ENCODE data around the gene NANS.

The NANS gene, protein sequence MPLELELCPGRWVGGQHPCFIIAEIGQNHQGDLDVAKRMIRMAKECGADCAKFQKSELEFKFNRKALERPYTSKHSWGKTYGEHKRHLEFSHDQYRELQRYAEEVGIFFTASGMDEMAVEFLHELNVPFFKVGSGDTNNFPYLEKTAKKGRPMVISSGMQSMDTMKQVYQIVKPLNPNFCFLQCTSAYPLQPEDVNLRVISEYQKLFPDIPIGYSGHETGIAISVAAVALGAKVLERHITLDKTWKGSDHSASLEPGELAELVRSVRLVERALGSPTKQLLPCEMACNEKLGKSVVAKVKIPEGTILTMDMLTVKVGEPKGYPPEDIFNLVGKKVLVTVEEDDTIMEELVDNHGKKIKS

DNA sequence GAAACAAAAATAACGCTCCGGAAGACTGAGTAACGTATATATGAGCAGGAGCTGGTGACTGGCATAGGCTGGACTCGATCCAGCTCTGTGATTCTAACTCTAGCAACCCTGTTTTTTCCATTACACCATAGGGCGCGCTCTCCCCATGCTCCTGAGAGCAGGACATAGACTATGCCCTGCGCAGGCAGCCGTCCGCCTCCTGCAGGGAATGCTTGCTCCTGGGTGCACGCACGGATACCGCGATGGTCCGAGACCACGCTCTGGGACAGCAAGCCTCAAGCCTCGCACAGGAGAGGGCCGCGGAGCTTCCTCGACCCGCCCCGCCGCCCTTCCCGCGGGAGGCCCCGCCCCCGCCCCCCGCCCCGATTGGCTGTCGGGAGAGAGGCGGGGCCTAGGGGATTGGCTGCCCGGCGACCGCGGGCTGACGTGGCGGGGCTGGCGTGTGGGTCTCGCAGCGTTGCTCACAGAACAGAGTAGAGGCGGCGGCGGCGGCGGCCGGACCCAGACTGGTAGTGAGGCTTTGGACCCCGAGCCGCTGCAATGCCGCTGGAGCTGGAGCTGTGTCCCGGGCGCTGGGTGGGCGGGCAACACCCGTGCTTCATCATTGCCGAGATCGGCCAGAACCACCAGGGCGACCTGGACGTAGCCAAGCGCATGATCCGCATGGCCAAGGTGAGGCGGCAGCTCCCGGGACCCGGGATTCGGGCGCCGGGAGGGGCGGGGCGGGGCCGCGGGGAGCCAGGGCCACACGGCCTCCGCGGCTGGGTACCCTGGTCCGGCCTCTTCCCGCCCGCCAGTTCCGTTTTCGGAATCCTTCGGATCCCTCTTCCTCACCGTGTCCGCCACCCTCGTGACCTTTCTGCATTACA, at the start of gene NANS:
NANS (plus strand) TSS at position 464 of the 869 bp plus-strand sequence; CDS start at position 541, 77 bp downstream.
- no peak for TF ChIP-seq GATA3 (IDR thresholded peaks at IDR 0.05; ENCODE audit: low read depth, low read length)
- no peak for TF ChIP-seq GATA2 (IDR thresholded peaks at IDR 0.05; ENCODE audit: low read depth, low read length)

DNA sequence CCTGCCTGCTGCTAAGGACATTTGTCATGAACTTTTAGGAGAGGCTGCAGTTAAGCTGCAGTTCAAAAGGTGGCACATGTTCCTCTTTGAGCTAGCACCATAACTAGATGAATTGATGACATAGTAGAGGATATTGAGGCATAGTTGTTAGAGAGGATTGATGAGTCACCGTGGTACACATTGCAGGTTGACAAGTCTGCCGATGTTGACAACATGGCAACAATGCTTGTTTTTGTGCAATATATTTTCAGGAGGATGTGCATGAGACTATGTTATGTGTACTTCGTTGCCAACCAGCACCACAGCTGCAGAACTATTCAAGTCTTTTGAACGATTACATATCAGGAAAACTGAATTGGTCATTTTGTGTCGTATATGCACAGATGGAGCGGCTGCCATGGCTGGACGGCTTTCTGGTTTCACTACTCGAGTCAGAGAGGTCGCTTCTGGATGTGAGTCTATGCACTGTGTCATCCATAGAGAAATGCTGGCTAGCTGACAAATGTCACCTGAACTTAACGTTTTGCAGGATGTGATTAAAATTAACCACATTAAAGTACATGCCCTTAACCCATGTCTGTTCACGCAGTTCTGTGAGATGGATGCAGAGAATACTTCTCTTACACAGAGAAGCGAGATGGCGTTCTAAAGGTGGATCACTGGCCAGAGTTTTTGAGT, 49.1 kb upstream of the NANS start:
- TF ChIP-seq GATA3 (IDR thresholded peaks at IDR 0.05; ENCODE audit: low read depth, low read length), result no peak
- no peak for TF ChIP-seq GATA2 (IDR thresholded peaks at IDR 0.05; ENCODE audit: low read depth, low read length)

DNA sequence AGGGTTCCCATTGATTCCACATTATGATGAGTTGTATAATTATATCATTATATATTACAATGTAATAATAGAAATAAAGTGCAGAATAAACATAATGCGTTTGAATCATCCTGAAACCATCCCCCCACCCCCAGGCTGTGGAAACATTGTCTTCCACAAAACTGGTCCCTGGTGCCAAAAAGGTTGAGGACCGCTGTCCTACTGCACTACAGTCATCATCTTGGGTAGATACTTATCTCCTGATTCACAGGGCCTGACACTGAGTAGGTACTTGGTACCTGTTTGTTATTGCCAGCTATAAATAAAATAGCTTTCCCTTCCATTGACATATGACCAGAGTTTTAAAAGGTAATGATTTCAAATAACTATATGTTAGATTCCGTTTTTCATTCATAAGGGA, 47.8 kb upstream of the NANS start:
- no peak for TF ChIP-seq GATA2 (IDR thresholded peaks at IDR 0.05; ENCODE audit: low read depth, low read length)
- TF ChIP-seq GATA3 (IDR thresholded peaks at IDR 0.05; ENCODE audit: low read depth, low read length), result no peak

DNA sequence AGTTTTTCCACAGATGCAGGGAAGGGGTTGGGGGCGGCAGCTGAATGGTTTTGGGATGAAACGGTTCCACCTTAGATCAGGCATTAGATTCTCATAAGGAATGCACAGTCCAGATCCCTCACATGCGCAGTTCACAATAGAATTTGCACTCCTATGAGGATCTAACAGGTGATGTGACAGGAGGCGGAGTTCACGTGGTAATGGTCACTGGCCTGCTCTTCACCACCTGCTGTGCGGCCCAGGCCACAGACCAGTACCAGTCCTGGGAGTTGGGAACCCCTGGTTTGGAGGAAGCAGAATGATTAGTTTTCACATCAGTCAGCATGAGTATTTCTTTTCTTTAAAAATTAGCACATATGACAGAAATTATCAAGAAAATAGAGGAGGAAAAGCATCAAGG, 47.1 kb upstream of the NANS start:
- TF ChIP-seq GATA3 (IDR thresholded peaks at IDR 0.05; ENCODE audit: low read depth, low read length) (no peak), GATA2 (IDR thresholded peaks at IDR 0.05; ENCODE audit: low read depth, low read length) (no peak)

DNA sequence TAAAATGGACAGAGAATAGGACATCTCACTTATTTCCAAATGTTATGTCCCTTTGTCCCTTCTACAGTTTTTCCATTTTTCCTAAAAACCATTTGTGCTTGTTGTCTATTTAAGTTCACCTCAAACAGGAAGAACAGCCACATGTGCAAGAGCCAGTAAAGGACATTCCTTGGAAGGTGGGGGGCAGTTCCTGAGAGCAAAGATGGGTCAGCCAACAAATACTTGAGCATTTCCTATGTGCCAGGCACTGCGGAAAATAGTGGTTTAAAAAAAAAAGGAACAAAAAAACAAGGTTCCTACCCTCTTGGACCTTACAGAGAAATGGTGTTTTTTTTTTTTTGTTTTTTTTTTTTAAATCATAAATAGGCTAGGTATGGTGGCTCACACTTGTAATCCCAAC, 46.6 kb upstream of the NANS start:
- TF ChIP-seq GATA3 (IDR thresholded peaks at IDR 0.05; ENCODE audit: low read depth, low read length), result no peak
- no peak for TF ChIP-seq GATA2 (IDR thresholded peaks at IDR 0.05; ENCODE audit: low read depth, low read length)

DNA sequence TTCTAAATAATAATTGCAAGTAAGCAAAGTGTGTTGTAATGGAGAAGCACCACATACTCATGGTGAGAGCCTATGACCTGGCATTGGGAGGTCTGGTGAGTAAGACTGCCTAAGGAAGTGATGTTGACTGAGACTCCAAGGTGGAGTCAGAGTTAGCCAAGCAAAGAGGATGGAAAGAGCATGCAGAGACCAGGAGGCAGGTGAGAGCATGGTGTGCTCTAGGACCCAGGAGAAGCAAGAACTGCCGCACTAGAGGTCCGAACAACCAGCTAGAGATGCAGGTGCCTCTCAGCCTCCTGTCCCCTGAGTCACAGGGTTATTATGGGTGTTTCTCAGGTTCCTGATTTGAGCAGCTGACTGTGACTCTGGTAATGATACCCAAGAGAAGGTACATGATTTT, 46.1 kb upstream of the NANS start:
- TF ChIP-seq GATA3 (IDR thresholded peaks at IDR 0.05; ENCODE audit: low read depth, low read length), result no peak
- no peak for TF ChIP-seq GATA2 (IDR thresholded peaks at IDR 0.05; ENCODE audit: low read depth, low read length)

DNA sequence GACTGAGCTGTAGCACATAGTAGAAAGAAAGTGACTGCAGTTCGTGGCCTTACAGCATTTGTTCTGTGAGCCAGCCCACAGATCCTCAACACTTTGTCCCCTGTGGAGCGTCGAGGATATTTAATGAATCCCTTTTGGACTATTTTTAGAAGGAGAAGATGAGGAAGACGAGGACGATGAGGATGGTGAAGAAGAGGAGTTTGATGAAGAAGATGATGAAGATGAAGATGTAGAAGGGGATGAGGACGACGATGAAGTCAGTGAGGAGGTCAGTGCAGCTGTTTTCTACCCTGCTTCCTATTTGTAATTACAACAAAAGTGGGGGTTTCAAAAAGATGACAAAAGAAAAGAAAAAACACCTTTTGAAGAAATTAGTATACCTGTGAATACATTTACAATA, 45.4 kb upstream of the NANS start:
- TF ChIP-seq GATA2 (IDR thresholded peaks at IDR 0.05; ENCODE audit: low read depth, low read length), result no peak
- no peak for TF ChIP-seq GATA3 (IDR thresholded peaks at IDR 0.05; ENCODE audit: low read depth, low read length)

DNA sequence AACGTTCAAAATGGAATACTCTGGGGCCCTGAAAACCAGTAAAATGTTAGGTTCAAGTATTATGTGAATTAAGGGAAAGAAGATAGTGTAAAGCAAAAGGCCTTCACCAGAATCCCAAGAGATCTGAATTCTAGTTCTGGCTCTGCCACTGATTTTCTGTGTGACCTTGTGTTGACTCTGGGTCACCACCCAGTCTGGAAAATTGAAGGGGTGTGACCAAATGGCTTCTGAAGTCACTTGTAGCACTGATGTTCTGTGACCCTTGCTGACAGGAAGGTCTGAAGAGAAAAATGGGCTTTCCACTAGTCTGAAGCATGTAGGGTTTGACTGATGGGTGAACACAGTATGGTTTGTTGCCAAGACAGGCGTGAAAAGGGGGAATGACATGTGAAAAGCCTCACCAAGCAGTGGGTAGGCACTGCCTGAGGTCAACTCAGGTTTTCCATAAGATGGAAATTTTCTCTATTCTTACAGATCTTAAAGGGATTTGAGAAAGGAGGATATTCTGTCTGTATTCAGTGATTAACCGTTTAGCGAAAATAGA, 40.3 kb upstream of the NANS start:
- TF ChIP-seq GATA2 (IDR thresholded peaks at IDR 0.05; ENCODE audit: low read depth, low read length) (no peak), GATA3 (IDR thresholded peaks at IDR 0.05; ENCODE audit: low read depth, low read length) (no peak)

DNA sequence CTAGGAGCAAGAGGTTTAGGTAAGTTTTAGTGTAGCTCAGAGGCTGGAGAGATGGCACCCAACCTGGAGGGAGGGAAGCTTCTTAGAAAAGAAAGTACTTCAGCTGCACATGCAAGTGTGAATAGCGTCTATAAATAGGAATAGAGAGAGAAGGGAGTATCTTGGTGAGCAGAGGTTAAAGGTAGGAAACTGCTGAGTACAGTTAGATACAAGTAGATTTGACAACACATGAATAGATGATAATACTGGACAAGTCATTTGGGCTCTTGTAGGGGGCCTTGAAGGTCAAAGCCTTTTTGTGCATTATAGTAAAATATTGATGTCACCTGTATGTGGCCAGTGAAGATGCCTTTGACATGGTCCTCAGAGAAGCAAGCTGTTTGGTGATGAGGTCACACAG, 39.2 kb upstream of the NANS start:
- no peak for TF ChIP-seq GATA2 (IDR thresholded peaks at IDR 0.05; ENCODE audit: low read depth, low read length)
- no peak for TF ChIP-seq GATA3 (IDR thresholded peaks at IDR 0.05; ENCODE audit: low read depth, low read length)

DNA sequence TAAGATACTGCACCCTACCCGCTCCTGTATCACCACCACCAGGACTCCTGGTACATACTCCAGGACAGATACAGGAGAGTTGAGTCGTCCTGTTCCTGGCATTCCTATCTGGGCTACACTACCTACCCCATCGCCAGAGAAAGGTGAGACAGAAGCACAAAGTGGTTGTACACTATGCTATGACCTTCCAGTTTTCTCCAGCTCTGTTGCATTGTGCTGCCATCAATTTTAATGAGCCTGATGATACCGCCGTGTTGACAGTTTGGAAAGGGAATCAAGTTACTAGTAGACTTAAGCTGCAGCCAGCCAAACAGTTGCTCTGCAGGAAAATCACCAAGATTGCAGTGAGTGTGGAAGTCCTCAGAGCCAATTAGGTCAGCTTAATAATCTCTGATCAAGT, 38.2 kb upstream of the NANS start:
- TF ChIP-seq GATA2 (IDR thresholded peaks at IDR 0.05; ENCODE audit: low read depth, low read length) (no peak), GATA3 (IDR thresholded peaks at IDR 0.05; ENCODE audit: low read depth, low read length) (no peak)

DNA sequence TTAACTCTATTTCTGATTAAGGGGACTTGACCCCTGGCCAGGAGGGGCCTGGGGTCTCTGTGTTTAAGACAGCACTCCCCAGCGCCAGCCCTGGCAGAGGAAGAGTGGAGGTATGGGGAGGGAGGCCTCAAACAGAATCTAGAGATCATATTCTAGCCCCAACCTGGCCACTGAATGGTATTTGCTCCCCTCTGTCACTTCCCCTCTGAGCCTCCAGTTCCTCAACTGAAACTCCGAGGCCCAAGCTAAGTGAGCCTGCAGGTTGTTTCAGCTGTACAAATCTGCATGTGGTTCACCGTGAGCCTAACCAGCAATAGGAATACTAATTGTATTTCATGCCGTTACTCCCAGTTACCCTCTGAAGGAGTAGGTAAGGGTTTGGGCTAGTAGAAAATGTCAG, 37.4 kb upstream of the NANS start:
- TF ChIP-seq GATA2 (IDR thresholded peaks at IDR 0.05; ENCODE audit: low read depth, low read length) (no peak), GATA3 (IDR thresholded peaks at IDR 0.05; ENCODE audit: low read depth, low read length) (no peak)

DNA sequence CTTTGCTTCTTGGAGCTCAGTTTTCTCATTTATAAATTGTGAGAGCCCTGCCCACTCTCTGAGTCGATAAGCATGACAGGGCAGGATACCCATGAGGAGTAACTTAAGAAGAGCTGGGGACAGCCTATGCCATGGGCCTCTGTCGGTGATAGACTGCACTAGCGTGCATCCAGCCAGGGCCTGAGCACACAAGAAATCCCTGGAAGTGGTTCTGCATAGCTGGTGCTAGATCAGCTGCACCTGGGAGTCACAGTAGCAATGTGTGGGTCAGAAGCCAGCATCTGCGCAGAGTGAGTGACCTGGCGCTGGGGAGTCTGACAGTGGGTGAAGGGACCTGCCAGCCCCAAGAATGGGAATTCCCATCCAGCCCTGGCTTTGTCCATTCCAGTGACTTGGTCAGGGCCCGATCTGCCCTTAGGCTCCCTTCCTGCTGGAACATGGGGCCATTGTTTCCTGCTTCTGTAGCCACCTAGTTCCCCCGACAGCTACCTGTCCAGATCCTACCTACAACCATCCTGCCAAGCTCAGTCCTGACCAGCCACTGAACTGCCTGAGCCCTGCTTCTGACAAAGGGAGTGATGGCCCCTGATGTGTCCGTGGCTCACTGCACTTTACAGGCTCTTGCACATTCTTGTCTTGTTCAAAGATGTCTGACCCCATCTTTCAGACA, 35.9 kb upstream of the NANS start:
- TF ChIP-seq GATA3 (IDR thresholded peaks at IDR 0.05; ENCODE audit: low read depth, low read length), result no peak

DNA sequence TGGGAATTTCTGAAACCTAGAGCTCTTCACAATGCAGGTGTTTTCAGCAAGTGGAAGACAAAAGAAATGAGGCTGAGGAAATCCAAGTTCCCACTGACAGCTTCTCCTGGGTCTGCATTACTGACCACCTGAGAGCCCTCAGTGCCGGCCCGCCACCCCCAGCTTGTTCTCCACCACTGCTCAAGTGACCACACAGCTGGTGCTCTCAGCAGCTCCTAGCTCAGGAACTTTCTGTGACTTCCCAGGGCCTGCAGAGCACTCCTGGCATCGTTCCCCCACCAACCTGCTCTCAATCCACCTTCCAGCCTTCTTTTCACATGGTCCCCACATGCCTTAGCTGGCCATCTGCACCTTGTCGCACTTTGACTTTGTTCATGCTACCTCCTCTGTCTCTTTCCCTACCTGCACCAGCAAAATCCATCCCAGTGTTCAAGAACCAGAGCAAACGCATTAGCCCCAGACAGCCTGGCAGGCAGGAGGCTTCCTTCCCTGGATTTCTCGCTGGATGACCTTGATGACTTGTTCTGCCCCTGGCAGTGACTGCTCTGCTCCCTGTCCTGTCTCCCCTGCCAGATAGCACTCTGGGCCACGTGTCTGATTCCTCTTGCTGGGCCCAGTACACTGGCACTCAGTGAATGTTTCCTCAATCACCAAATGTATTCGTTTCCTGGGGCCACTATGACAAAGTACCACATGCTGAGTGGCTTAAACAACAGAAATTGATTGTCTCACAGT, 35.1 kb upstream of the NANS start:
- TF ChIP-seq GATA2 (IDR thresholded peaks at IDR 0.05; ENCODE audit: low read depth, low read length), result no peak
- no peak for TF ChIP-seq GATA3 (IDR thresholded peaks at IDR 0.05; ENCODE audit: low read depth, low read length)

Measured in SH-SY5Y (cell line).